Esophagus squamous epithelium (tissue), 4 donors: Measurements from ENCODE around the gene CFAP53.

ENCODE experiments used
- POLR2A ChIP-seq, 4 donors: fragments of 450-650 bp; IDR thresholded peaks; one replicate each; pipeline ENCODE4 v1.6.1; 2017; ENCODE audit warnings: antibody characterized with exemption in 4 of 4, mild to moderate bottlenecking in 4 of 4, moderate library complexity in 3 of 4
- TF ChIP-seq, protein P1 (sequence below), 6 experiments: fragments of 450-650 bp in 4 of 6; fragments of 200-600 bp in 2 of 6; sonication (generic) in 2 of 6; IDR thresholded peaks; one replicate each; pipeline ENCODE4 v1.5.1; 2016 to 2019; ENCODE audit warnings: antibody characterized with exemption in 6 of 6, mild to moderate bottlenecking in 4 of 6, moderate library complexity in 4 of 6

DNA sequence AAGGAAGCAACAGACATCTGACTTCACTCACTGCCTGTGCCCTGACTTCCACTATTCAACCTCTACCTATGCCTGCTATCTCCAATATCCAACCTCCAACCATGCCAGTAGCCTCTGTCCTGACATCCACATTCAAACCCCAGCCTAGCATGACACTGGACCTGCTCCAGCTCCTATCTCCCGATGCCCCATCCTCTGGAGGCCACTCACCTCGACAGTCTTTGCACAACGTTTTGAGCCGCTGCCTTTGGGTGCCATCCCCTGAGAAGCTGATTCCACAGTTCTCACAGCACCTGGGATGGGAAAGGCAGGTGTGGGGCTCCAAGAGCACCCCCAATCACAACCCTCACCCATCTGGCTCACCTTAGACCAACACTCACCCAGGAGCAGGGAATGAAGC lies 10.2 kb upstream of the CFAP53 start:
- TF ChIP-seq, protein P1, sequence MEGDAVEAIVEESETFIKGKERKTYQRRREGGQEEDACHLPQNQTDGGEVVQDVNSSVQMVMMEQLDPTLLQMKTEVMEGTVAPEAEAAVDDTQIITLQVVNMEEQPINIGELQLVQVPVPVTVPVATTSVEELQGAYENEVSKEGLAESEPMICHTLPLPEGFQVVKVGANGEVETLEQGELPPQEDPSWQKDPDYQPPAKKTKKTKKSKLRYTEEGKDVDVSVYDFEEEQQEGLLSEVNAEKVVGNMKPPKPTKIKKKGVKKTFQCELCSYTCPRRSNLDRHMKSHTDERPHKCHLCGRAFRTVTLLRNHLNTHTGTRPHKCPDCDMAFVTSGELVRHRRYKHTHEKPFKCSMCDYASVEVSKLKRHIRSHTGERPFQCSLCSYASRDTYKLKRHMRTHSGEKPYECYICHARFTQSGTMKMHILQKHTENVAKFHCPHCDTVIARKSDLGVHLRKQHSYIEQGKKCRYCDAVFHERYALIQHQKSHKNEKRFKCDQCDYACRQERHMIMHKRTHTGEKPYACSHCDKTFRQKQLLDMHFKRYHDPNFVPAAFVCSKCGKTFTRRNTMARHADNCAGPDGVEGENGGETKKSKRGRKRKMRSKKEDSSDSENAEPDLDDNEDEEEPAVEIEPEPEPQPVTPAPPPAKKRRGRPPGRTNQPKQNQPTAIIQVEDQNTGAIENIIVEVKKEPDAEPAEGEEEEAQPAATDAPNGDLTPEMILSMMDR (IDR thresholded peaks at IDR 0.05) = no peak
- TF ChIP-seq POLR2A (IDR thresholded peaks at IDR 0.05) = no peak
